Cardiac fibroblast (primary cell): Measurements from ENCODE around the gene DHX36.
A peak's percentile ranks its signal among the peaks of the same experiment; 100 is the strongest.

ENCODE experiments used
- DNase-seq, 2 donors: peaks; one replicate each; pipeline versions ENCODE4 v3.0.0 to v3.0.0-alpha.2; 2010; ENCODE audit warnings: low read depth in 2 of 2
- H3K4me3 ChIP-seq, 2 donors: replicated peaks in 1 of 2; 1 replicate in 1 of 2; 2 replicates in 1 of 2; pipeline ENCODE4 v1.5.1; 2011; ENCODE audit warnings: low read depth in 2 of 2, low read length in 2 of 2, mild to moderate bottlenecking in 2 of 2, moderate library complexity in 1 of 2
- TF ChIP-seq, protein P1 (sequence below): IDR thresholded peaks from one replicate; pipeline ENCODE4 v1.5.1; 2011; ENCODE audit warnings: low read depth, mild to moderate bottlenecking, low read length, inconsistent platforms

Gene DHX36, protein sequence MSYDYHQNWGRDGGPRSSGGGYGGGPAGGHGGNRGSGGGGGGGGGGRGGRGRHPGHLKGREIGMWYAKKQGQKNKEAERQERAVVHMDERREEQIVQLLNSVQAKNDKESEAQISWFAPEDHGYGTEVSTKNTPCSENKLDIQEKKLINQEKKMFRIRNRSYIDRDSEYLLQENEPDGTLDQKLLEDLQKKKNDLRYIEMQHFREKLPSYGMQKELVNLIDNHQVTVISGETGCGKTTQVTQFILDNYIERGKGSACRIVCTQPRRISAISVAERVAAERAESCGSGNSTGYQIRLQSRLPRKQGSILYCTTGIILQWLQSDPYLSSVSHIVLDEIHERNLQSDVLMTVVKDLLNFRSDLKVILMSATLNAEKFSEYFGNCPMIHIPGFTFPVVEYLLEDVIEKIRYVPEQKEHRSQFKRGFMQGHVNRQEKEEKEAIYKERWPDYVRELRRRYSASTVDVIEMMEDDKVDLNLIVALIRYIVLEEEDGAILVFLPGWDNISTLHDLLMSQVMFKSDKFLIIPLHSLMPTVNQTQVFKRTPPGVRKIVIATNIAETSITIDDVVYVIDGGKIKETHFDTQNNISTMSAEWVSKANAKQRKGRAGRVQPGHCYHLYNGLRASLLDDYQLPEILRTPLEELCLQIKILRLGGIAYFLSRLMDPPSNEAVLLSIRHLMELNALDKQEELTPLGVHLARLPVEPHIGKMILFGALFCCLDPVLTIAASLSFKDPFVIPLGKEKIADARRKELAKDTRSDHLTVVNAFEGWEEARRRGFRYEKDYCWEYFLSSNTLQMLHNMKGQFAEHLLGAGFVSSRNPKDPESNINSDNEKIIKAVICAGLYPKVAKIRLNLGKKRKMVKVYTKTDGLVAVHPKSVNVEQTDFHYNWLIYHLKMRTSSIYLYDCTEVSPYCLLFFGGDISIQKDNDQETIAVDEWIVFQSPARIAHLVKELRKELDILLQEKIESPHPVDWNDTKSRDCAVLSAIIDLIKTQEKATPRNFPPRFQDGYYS

GRCh38 chr3:154323891-154324738 lies at the start of gene DHX36:
Gene DHX36, minus strand, starts transcription at chr3:154324487. Its CDS starts 71 bp downstream, at chr3:154324416.
- TF ChIP-seq, protein P1, sequence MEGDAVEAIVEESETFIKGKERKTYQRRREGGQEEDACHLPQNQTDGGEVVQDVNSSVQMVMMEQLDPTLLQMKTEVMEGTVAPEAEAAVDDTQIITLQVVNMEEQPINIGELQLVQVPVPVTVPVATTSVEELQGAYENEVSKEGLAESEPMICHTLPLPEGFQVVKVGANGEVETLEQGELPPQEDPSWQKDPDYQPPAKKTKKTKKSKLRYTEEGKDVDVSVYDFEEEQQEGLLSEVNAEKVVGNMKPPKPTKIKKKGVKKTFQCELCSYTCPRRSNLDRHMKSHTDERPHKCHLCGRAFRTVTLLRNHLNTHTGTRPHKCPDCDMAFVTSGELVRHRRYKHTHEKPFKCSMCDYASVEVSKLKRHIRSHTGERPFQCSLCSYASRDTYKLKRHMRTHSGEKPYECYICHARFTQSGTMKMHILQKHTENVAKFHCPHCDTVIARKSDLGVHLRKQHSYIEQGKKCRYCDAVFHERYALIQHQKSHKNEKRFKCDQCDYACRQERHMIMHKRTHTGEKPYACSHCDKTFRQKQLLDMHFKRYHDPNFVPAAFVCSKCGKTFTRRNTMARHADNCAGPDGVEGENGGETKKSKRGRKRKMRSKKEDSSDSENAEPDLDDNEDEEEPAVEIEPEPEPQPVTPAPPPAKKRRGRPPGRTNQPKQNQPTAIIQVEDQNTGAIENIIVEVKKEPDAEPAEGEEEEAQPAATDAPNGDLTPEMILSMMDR = no peak
- peak within 1 kb of the TSS; percentile 75 to 83 for H3K4me3 ChIP-seq
- peak; percentile 92 to 95 for DNase-seq

DNA sequence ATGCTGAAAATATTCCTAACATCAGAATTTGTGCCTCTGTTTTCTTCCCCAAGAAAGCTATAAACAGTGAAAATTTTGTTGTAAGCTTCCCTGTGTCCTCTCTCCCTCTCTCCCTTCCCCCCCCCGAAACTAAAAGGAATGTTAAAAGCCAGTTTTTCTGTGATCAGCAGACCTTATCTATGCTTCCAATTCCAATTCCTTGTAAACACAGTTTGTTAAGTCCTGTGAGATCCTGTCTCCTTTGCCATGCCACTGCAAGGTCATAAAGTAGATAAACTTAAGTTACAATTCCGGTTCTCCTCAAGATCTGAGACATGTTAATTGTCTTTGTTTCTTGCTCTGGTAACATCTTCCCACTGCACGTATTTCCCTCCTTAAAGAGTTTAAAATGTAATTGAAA lies 42.9 kb upstream of the DHX36 start:
- TF ChIP-seq, protein P1 = no peak
- DNase-seq = no peak
- no peak overlapping the region for H3K4me3 ChIP-seq

DNA sequence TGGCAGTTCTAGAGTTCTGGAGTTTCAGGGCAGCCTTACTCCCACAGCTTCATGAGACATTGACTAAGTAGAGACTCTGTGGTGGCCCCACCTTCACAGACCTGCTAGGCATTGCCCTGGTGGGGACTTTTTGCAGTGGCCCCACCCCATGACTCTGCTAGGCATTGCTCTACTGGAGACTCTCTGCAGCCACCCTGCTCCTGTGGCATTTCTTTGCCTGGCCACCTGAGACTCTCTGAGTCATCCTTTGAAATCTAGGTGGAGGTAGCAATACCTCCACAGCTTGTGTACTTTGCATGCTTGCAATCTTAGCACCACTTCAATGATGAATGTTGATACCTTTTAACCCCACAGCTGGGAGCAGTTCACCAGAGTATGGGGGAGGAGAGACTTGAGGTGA lies 40.6 kb upstream of the DHX36 start:
- no peak overlapping the region for H3K4me3 ChIP-seq
- DNase-seq = no peak
- TF ChIP-seq, protein P1 = no peak

DNA sequence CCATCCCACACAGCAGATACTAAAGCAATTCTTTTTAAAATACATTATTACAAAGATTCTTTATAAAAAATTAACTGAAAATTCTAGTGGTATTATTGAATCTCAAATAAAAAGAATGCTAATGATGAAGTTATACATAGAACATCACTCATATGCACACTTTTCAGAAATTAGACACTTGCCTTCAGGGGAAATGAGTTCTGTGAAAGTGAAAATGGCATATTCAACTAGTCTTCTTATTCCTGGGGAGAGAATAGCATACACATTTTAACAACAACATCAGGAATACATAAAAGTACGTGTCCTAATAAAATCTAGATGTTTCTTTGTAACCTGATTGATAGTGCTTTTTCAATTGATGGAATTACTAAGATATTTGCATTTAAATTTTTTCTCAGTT lies 36.8 kb upstream of the DHX36 start:
- no peak overlapping the region for H3K4me3 ChIP-seq
- TF ChIP-seq, protein P1 = no peak
- DNase-seq = no peak

GRCh38 chr3:154356009-154356408 lies 31.7 kb upstream of the DHX36 start:
- TF ChIP-seq, protein P1 = no peak
- no peak overlapping the region for H3K4me3 ChIP-seq
- no peak for DNase-seq

GRCh38 chr3:154349223-154349622 lies 24.9 kb upstream of the DHX36 start:
- DNase-seq = no peak
- no peak overlapping the region for H3K4me3 ChIP-seq
- TF ChIP-seq, protein P1 = no peak
